Measurements from ENCODE around the gene OLFM2. TPM values are rescaled to one million over a fixed set of nuclear protein-coding genes. Genes with fewer than 3 reads are reported as not detected.
"Not testable (repeated sequence)": the region's sequence is repeated elsewhere in the genome, so short reads cannot be mapped to it uniquely, and the experiment has no call there.

OLFM2 gene
- total and polyA plus RNA-seq, 4 donors: 0.49 to 28.9 (median 2.3) TPM

DNA sequence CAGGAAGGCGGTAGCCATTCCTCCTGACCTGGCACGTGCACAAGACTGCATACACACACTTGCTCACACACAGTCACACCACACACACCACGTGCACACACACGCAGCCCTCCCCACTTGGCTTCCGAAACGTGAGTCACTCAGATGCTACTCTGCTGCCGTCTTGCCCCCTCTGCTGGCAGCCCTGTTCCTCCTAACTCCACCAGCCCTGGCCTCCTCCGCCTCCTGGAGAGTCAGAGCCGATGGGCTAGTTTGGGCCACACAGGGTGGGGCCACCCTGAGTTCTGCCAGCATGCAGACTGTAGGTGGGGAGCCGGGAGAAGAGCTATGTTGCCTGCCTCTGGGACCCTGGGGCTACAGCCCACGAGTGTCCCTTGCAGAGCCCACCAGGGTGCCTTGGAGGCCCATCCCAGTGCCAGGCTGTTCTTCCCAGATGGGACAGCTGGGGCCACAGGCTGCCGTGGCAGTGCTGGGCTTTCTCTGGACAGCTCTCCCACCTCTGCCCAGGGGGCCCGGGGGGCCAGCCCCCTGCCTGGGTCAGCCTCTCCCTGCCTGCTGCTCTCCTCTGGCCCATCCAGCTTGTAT is 89.1 kb downstream of the OLFM2 start:
- no peaks in the 10 kb centered on the region for H3K4me1 ChIP-seq (ENCODE audit: control insufficient read depth in 4 of 4, insufficient read depth in 4 of 4, low read length in 3 of 4)
- peaks cover 6 to 34% (median 13%) of the 10 kb centered on the region in 4 donors for H3K36me3 ChIP-seq (ENCODE audit: control insufficient read depth in 4 of 4, insufficient read depth in 3 of 4, low read depth in 1 of 4, low read length in 3 of 4)
- no peak overlapping the region for H3K4me3 ChIP-seq (ENCODE audit: low read depth in 1 of 3, low read length in 3 of 3)
- no peak for DNase-seq (ENCODE audit: low spot score)
- no peaks in the 10 kb centered on the region for H3K9me3 ChIP-seq (ENCODE audit: control insufficient read depth in 4 of 4, low read length in 3 of 4)
- no peak overlapping the region for H3K9ac ChIP-seq (ENCODE audit: low read depth in 1 of 2, low read length in 2 of 2)
- WGBS: 69% methylated on average over 13 of the region's 13 CpGs
- no peaks in the 10 kb centered on the region for H3K27me3 ChIP-seq (ENCODE audit: control insufficient read depth in 4 of 4, insufficient read depth in 4 of 4, low read length in 3 of 4)
- H3K27ac ChIP-seq (ENCODE audit: low read depth in 1 of 2, low read length in 2 of 2): no peak overlapping the region
- TF ChIP-seq, protein P1, sequence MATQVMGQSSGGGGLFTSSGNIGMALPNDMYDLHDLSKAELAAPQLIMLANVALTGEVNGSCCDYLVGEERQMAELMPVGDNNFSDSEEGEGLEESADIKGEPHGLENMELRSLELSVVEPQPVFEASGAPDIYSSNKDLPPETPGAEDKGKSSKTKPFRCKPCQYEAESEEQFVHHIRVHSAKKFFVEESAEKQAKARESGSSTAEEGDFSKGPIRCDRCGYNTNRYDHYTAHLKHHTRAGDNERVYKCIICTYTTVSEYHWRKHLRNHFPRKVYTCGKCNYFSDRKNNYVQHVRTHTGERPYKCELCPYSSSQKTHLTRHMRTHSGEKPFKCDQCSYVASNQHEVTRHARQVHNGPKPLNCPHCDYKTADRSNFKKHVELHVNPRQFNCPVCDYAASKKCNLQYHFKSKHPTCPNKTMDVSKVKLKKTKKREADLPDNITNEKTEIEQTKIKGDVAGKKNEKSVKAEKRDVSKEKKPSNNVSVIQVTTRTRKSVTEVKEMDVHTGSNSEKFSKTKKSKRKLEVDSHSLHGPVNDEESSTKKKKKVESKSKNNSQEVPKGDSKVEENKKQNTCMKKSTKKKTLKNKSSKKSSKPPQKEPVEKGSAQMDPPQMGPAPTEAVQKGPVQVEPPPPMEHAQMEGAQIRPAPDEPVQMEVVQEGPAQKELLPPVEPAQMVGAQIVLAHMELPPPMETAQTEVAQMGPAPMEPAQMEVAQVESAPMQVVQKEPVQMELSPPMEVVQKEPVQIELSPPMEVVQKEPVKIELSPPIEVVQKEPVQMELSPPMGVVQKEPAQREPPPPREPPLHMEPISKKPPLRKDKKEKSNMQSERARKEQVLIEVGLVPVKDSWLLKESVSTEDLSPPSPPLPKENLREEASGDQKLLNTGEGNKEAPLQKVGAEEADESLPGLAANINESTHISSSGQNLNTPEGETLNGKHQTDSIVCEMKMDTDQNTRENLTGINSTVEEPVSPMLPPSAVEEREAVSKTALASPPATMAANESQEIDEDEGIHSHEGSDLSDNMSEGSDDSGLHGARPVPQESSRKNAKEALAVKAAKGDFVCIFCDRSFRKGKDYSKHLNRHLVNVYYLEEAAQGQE (IDR thresholded peaks at IDR 0.05): no peak
- TF ChIP-seq FOXA1 (IDR thresholded peaks at IDR 0.05): no peak

DNA sequence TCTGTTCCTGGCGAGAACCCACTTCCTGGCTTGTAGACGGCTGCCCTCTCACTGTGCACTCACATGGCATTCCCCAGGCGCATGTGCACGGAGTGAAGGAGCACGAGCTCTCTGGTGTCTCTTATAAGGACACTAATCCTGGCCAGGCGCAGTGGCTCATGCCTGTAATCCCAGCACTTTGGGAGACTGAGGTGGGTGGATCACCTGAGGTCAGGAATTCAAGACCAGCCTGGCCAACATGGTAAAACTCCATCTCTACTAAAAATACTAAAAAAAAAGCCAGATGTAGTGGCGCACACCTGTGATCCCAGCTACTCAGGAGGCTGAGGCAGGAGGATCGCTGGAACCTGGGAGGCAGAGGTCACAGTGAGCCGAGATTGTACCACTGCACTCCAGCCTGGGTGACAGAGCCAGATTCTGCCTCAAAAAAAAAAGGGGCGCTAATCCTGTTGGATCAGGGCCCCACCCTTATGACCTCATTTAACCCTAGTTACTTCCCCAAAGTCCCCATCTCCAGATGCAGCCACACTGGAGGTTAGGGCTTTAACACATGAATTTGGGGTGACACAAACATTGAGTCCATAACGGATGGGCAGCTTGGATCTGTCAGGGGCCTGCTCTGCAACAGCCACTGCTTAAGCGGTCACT is 92.6 kb downstream of the OLFM2 start:
- H3K27me3 ChIP-seq (ENCODE audit: control insufficient read depth in 4 of 4, insufficient read depth in 4 of 4, low read length in 3 of 4); H3K9me3 ChIP-seq (ENCODE audit: control insufficient read depth in 4 of 4, low read length in 3 of 4); H3K4me1 ChIP-seq (ENCODE audit: control insufficient read depth in 4 of 4, insufficient read depth in 4 of 4, low read length in 3 of 4); H3K9ac ChIP-seq (ENCODE audit: low read depth in 1 of 2, low read length in 2 of 2); H3K27ac ChIP-seq (ENCODE audit: low read depth in 1 of 2, low read length in 2 of 2); H3K4me3 ChIP-seq (ENCODE audit: low read depth in 1 of 3, low read length in 3 of 3); DNase-seq (ENCODE audit: low spot score): not testable (repeated sequence)
- 95% methylated on average over 12 of the region's 12 CpGs for WGBS
- H3K36me3 ChIP-seq (ENCODE audit: control insufficient read depth in 4 of 4, insufficient read depth in 3 of 4, low read depth in 1 of 4, low read length in 3 of 4): peaks cover 8 to 47% (median 26%) of the 10 kb centered on the region in 4 donors

DNA sequence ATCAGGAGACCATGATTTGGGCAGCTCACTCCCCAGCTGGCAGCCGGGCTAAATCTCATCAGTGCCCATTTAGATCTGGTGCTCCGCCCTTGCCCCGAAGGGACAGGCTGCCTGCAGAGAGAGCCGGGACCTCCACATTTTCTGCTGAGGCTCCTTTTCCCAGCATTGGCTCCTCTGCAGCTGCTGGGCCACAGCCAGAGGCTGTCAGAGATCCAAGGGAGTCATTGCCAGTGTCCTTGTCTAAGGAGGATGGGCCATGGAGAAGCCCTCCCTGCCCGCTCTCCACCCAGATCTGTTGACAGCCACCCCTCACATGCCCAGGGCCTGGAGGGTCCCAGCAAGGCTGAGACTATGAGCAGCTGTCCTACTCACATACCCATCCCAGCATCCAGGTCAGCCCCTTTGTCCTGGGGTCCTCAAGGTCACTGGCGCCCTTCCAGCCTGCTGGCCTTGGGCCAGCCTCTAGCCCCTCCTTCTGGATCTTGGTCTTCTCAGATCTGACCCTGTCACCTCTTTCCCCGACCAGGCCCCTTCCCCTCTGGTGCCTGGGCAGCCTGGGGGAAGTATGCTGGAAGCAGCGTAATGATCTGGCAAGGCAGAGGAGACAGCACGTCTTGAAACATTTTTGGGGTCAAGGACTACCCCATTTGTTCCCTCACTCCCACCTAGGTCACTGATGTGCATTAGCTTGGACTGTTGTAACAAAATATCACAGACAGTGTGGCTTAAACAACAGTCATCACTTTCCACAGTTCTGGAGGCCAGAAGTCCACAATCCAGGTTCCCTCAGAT is 93.3 kb downstream of the OLFM2 start:
- no peak for DNase-seq (ENCODE audit: low spot score)
- Histone ChIP-seq H3K27me3 (ENCODE audit: control insufficient read depth in 4 of 4, insufficient read depth in 4 of 4, low read length in 3 of 4) (no peaks in the 10 kb centered on the region), H3K9me3 (ENCODE audit: control insufficient read depth in 4 of 4, low read length in 3 of 4) (no peaks in the 10 kb centered on the region), H3K4me1 (ENCODE audit: control insufficient read depth in 4 of 4, insufficient read depth in 4 of 4, low read length in 3 of 4) (peaks cover 3 to 9% (median 4%) of the 10 kb centered on the region in 4 donors), H3K4me3 (ENCODE audit: low read depth in 1 of 3, low read length in 3 of 3) (no peak overlapping the region), H3K27ac (ENCODE audit: low read depth in 1 of 2, low read length in 2 of 2) (no peak overlapping the region), H3K36me3 (ENCODE audit: control insufficient read depth in 4 of 4, insufficient read depth in 3 of 4, low read depth in 1 of 4, low read length in 3 of 4) (peaks cover 8 to 43% (median 25%) of the 10 kb centered on the region in 4 donors), H3K9ac (ENCODE audit: low read depth in 1 of 2, low read length in 2 of 2) (no peak overlapping the region)
- WGBS: 92% methylated on average over 9 of the region's 9 CpGs
- TF ChIP-seq FOXA2 (IDR thresholded peaks at IDR 0.05): no peak
- TF ChIP-seq TAF1 (conservative IDR thresholded peaks at IDR 0.05): no peak
- no peak for TF ChIP-seq GABPA (IDR thresholded peaks at IDR 0.05 in 1 of 2, conservative IDR thresholded peaks at IDR 0.05 in 1 of 2)
- TF ChIP-seq, protein P2, sequence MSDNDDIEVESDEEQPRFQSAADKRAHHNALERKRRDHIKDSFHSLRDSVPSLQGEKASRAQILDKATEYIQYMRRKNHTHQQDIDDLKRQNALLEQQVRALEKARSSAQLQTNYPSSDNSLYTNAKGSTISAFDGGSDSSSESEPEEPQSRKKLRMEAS (IDR thresholded peaks at IDR 0.05): no peak
- no peak for TF ChIP-seq RXRA (IDR thresholded peaks at IDR 0.05)
- no peak for TF ChIP-seq SP1 (IDR thresholded peaks at IDR 0.05)
- TF ChIP-seq, protein P1 (IDR thresholded peaks at IDR 0.05): no peak
- TF ChIP-seq RAD21 (IDR thresholded peaks at IDR 0.05): no peak
- no peak for TF ChIP-seq YY1 (IDR thresholded peaks at IDR 0.05)
- TF ChIP-seq, protein P3, sequence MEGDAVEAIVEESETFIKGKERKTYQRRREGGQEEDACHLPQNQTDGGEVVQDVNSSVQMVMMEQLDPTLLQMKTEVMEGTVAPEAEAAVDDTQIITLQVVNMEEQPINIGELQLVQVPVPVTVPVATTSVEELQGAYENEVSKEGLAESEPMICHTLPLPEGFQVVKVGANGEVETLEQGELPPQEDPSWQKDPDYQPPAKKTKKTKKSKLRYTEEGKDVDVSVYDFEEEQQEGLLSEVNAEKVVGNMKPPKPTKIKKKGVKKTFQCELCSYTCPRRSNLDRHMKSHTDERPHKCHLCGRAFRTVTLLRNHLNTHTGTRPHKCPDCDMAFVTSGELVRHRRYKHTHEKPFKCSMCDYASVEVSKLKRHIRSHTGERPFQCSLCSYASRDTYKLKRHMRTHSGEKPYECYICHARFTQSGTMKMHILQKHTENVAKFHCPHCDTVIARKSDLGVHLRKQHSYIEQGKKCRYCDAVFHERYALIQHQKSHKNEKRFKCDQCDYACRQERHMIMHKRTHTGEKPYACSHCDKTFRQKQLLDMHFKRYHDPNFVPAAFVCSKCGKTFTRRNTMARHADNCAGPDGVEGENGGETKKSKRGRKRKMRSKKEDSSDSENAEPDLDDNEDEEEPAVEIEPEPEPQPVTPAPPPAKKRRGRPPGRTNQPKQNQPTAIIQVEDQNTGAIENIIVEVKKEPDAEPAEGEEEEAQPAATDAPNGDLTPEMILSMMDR (IDR thresholded peaks at IDR 0.05; ENCODE audit: low read depth, low read length, missing input control): no peak
- TF ChIP-seq, protein P4, sequence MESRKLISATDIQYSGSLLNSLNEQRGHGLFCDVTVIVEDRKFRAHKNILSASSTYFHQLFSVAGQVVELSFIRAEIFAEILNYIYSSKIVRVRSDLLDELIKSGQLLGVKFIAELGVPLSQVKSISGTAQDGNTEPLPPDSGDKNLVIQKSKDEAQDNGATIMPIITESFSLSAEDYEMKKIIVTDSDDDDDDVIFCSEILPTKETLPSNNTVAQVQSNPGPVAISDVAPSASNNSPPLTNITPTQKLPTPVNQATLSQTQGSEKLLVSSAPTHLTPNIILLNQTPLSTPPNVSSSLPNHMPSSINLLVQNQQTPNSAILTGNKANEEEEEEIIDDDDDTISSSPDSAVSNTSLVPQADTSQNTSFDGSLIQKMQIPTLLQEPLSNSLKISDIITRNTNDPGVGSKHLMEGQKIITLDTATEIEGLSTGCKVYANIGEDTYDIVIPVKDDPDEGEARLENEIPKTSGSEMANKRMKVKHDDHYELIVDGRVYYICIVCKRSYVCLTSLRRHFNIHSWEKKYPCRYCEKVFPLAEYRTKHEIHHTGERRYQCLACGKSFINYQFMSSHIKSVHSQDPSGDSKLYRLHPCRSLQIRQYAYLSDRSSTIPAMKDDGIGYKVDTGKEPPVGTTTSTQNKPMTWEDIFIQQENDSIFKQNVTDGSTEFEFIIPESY (IDR thresholded peaks at IDR 0.05): no peak
- no peak for TF ChIP-seq JUND (IDR thresholded peaks at IDR 0.05)
